Activated naive CD8-positive, alpha-beta T cell treated with anti-CD3 and anti-CD28 coated beads, Interleukin-2, amount 50 U/mL, for 16 hours (primary cell): ENCODE measurements around the gene CCDC192.

ENCODE experiments used
- DNase-seq: peaks from one replicate; pipeline ENCODE4 v3.0.0-alpha.2; 2020; ENCODE audit warnings: low read depth, low spot score

Gene CCDC192

DNA sequence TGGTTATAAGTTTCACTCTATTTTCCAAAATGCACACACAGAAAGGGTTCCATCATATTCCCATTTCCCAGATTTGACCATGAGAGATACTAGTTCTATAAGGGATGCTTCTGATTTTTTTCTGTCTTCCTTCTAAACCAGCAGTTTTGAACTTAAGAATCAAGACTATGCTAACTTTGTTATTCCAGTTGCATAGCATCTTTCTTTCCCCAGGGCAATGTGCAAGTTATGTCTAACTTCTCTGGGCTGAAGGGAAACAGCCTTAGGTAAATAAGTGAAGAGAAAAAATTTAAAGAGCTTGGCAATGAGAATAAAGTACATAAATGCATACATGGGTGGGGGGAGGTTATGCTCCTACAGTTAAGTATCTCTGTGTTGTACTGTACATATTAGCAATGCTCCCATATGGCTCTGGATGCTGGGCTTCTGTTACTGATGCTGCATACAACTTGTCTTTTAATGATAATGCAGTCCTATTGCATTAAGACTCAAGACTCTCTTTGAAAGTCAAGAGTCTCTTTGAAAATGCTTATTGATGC, 254.6 kb downstream of the CCDC192 start:
- no peak for DNase-seq

DNA sequence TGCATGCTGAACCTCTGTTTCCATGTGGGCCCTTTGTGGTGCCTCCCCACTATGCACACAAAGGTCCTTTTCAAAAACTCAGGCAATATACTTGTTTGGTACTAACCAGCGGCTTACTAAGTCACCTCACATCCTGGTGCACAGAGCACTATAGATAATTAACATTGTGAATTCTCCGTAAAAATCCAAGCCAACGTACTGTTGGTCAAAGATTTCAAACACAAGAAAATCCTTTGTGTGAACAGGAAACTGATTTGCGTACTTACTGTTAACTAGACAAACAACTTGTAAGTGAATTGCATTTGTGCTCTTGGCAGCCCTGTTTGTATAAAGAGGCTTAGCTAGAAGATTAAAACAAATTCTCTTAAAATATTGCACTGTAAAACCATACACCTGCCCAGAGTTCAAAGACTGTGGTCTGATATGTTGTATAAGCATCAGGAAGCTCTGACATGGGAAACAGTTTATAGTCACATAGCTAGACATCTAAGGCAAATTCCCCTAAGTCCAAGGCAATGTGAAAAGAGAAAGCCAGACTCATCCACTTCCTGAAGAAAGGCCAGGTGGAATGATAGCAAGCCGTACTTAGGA, 255.3 kb downstream of the CCDC192 start:
- DNase-seq = no peak

DNA sequence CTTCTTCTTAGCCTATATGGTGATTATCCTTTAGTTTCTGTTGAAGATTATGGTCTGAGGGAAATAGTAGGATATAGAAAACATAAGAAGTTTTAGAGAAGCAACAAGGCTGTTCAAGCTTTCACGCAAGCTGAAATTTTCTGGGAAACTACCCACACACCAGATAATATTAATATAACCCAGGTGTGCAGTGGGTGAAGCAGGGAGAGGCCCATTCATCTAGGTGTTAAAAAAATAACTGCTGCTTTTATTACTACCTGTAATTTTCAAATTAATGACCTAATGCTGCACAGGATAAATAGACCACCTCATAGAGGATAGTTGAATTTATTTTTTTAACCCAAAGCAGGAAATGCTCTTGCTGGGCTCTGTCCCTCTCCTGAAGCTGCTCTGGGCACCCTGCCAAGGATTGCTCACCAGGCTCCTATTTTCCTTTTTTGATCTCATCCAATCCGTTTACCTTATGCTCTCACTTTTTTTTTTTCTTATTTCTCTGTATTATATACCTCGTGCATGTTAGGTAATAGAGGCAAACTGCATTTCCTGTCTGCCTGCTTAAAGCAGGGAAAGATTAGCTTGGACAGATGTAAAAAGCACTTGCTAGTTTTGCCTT, 256.1 kb downstream of the CCDC192 start:
- no peak for DNase-seq

DNA sequence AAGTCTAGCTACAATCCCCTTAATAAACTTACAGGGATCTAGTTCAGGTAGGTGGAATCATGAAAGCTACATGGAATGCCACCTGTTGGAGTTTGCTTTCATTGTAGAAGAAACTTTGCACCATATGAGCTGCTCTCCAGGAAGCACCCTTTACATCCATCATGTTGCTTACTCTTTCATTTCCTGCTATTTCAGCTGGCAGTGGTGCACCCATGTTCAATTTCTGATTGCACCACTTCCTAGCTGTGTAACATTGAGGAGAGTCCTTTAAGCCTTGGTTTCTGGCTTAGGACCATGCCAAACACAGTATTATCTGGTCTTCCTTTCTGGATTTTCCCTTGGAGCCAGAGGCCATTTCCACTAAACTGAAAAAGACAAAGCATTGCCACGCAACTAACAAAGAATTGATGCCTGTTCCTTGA, 257.1 kb downstream of the CCDC192 start:
- no peak for DNase-seq

DNA sequence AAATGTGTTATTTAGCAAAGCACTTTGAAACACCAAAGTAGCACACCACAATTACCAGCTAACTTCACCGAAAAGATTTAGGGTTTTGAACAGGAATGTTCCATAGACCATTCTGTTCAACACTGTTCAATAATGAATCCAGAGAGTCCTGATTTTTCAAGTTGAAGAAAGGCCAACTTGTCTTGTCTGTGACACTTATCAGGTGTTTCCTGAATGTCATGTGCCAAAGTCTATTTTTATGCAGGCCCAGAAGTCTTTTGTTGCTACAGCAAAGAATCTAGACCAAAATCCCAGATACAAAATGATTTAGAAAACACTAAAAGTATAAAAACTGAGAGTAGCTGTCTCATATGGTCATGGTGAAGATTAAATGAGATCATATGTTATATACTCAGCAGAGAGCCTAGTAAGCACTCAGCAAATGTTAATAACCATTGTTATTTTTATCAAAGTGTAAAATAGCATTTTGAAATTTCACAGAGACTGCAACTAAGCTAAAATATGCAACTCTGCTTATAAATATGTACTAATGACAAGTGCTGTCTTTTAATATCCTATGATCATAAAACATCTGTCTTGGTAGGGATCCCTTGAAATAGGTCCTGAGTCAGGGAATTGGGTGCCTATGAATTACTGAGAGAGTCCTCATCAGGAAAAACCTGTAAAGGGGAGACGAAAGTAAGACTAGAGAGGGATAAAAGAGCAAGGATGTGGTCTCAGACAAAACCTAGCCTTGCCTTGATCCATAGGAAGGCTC, 258.0 kb downstream of the CCDC192 start:
- no peak for DNase-seq

DNA sequence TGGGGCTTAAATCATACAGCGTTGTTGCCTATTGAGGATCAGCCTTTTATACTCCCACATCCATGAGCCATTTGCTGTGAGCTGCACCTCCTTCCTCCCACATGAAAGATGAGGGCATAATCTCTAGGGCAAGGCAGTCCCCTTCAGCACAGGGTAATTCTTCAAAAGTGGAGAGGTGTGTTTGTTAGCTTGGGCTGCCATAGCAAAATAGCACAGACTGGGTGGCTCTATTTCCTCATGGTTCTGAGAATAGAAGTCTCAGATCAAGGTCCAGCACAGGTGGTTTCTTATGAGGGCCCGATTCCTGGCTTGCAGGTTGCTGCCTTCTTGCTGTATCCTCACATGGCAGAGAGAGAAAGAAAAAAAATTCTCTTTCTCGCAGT, 258.6 kb downstream of the CCDC192 start:
- DNase-seq = no peak

DNA sequence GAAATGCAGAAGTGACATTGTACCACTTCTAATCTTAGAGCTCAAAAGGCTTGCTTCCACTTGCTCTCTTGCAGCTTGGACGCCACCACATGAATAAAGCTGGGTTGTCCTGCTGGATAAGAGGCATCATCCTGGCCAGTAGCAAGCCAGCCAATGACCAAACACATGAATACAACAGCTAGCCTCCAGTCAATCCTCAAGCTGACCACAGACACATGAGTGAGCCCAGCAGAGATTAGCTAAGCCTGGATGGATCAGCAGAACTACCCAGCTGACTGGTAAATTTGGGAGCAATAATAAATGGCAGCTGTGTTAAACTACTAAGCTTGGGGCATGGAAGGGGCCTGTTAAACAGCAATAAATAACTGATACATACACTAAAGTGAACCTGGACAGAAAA, 259.3 kb downstream of the CCDC192 start:
- DNase-seq = no peak

DNA sequence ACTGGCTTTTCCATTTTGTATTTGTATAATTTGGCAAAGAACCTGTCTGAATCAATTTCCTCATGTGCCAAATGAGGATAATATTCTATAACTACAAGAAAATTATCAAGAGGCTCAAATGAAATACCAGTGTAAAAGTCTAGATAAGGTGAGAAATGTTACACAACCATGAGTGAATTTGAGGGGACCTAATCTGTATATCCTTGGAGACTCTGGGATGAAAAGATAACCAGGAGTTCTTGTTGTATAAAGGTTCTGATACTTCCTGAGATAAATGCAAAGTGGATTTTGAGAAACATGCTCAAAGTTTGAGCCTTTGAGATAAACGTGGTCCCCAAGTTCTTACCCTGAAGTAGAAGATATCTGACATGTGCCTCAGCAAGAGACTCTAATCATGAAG, 260.0 kb downstream of the CCDC192 start:
- no peak for DNase-seq

DNA sequence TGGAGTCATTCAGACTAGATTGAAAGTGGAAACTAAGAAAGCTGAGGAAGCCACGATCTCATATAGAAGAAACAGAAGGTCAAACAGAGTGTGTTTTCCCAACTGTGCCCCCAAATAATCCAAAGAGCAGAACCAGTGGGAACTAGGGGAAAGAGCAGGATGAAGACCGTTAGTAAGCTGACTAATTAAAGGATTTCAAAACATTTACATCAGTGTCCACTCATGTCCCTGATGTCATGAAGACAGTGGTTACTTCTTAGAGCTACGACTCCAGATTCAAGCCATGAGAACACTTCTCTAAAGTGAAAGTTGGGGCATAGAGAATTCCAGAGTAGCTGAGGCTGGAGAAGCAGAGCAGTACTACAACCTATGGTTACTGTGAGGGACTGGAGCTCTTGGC, 260.7 kb downstream of the CCDC192 start:
- DNase-seq = no peak

DNA sequence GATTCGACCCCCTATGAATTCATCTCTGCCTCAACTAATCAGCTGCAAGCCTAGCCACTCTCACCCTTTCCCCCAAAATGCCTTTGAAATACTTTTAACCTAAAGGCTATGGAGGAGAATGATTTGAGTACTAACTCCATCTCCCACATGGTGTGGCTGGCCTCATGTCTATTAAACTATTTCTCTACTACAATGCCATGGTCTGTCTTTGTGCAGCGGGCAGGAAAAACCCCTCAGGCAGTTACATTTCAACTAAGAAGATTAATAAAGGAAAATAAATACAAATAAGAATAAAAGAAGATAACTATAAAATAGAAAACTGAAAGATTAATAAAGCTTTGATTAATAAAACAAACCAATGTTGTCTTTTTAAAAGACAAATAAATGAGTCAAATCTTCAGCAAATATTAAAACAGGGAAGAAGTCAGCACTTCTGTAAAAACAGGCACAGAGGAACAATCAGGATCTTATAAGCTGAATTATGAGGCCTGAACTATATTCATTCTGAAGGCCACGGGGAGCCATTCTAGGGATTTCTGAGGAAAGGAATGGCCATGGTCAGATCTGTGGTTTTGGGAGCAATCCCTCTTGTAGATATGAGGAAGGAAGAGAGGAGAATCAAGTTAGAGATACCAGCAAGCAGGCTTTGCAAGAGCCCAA, 264.3 kb downstream of the CCDC192 start:
- no peak for DNase-seq

DNA sequence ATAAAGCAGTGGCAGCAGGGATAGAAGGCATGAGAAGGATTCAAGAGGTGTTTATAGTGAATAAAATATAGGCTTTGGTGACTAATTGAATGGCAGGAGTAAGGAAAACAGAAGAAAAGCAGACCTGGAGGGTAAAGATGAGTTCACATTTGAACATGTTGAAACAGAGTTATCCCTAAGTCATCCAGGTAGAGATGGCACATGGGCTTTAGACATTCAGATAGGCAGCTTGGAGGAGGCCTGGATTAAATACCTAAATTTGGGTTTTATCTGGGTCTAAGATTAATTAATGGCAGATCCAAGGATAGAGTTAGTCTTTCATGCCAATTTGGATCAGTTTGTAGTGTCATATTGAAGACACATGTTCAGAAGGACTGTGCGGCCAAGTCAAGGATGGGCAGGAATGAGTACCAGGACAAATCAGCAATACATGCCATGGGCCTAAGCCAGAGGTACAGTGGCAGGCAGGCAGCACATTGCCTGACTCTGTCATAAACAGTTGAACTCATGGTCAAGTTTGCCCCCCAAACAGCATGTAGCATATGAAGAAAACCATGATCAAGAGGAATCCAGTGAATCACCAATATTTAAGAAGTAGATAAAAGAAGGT, 264.9 kb downstream of the CCDC192 start:
- DNase-seq = no peak

DNA sequence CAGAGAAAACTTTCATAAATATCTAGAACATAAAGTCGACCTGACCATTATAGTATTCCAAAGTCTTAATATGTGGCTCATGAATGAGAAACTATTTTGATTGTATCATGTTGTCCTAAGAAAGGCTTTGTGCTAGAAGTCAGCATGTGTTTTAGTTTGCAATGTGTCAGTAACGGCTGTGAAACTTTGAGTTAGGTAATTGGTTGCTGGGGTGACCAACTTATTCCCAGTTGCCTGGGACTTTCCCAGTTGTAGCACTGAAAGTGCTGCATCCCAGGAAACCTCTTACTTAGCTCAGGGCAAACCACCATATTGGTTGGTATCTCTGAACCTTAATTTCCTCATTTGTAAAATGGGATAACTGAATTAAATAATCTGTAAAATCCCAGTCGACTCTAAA, 265.8 kb downstream of the CCDC192 start:
- no peak for DNase-seq

DNA sequence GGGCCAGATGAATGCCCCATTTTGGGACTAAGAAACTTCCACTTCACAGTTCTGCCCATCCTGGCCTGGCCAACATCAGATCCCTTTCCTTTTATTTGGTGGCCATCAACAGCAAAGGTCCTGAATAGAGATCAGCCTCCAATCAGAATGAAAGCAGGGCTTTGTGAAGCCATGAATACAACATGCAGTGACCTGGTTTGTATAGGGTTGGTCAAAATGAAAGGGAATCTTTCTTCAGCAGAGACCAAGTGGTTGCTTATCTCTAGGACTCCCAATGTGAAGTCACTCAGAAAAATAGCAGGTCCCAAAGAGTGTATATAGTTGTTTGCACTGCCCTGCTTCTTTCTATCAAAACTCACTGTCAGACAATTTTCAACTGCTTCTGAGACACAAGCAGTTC, 266.5 kb downstream of the CCDC192 start:
- no peak for DNase-seq

DNA sequence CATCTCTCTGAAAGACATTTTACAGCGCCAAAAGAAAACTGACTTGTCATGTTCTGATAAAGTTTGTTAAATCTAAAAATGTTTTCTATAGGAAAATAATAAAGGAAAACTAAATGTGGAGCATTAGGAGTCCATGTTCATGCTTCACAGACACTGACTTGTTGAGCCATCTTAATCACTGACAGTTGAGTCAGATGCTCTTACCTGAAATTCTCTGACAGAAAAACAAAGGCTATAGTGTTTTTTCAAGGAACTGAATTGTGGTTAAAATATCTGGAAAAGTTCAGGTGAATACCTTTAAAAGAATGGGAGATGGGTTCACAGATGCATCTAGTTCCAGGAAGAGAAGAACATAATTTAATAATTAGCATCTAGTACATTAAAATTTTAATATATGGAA, 266.9 kb downstream of the CCDC192 start:
- no peak for DNase-seq

DNA sequence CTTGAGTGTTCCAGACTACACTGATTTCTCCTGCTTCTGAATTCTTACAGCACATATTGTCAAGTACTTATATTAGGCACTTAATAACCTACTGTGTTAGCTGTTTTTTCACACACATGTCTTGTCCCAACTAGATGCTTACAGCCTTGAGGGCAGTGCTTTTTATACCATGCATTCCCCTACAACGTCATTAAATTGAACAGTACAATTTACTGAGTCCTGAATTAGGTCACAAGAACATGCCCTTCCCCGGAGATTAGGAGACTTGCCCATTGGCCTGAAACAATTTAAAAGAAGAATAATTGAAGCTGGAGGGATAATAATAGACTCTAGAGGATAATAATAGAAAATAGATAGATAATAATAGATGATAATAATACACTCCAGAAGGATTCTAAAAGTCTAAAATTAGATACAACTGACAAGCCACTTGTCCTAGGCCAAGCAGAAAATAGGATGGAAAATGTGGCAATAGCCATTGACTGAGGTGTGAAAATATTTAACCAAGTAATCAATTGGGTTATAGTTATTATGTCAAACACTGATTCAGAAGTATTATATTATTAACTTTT, 267.7 kb downstream of the CCDC192 start:
- DNase-seq = no peak

DNA sequence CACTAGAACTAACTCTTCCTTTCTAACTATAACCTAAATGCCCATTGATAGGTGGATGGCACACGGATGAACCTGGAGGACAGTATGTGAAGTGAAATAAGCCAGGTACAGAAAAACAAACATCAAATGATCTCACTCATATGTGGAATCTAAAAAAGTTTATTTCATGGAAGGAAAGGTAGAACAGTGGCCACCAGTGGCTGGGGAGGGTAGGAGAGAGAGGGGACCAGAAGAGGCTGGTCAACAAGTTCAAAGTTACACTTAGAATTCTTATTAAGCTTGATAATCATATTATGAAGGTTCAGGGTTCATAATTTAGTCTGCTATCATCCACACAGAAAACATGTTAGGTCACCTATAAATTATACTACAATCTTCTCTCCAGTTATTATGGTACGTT, 272.8 kb downstream of the CCDC192 start:
- no peak for DNase-seq

DNA sequence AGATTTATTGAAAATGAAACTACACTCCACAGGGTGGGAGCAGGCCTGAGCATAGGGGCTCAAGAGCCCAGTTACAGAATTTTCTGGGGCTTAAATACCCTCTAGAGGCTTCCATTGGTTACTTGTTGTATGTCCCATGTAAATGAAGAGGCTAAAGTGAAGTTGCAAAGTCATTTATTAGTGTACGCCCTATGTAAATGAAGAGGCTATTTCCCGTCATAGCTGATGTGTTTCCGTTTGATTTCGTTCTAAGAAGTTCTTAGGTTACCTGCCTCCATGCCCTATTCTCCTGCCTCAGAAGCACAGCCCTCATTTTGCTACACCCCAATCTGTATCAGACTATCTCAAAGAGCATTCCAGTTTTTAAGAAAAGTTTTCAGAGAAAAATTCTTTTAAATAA, 273.3 kb downstream of the CCDC192 start:
- DNase-seq = no peak

DNA sequence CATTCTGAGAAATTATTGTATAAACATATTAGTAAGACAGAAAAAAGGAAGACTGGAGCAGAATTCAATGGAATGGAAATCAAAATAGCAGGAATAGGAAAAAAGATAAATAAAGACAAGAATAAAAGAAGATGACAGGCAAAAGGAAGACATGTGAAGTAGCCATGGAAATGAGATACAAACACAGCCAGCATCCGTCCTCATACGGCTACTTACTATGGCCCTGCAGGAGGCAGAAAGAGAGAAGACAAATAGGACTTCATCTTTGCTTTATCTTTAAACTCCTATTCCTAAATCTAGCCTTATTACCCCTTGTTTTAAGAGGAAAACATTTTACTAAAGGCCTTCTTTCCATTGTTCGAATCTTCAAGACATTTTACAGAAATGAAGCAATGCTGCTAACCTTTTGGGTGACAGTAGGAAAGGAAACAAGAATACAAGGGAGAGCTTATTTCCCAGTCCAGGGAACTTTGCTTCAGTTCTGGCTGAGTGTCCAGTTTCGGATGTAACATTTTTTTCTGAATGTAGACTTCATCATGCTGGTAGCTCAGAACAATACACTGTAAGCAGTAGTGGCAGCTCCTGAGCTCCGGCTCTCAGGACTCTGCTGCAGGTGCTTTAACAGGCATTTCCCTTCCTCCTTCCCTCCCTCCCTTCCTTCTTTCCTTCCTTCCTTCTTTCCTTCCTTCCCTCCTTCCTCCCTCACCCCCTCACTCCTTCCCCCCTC, 274.0 kb downstream of the CCDC192 start:
- no peak for DNase-seq

DNA sequence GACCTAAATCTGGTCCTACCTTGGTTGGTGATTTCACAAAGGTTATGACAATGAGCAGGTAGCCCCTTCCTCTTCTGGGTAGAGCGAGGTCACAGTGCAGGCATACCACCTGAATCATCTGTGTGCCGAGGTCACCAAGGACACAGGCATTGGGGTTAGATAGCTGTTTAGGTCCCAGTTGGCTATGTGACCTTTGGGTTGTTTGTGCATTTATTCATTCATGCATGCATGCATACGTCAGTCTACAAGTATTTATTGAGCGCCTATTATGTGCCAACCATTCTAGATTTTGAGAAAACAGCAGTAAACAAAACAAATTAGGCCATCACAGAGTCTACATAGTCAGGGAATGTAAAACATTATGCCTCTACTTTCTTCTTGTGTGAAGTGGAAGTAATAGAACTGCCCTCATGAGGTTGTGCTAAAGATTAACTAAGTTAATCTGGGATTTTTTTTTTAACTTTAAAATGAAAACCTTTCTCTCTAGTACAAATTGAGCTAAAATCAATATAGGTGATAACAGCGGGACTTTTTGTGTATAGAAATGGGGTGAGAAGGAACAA, 275.6 kb downstream of the CCDC192 start:
- DNase-seq = no peak

DNA sequence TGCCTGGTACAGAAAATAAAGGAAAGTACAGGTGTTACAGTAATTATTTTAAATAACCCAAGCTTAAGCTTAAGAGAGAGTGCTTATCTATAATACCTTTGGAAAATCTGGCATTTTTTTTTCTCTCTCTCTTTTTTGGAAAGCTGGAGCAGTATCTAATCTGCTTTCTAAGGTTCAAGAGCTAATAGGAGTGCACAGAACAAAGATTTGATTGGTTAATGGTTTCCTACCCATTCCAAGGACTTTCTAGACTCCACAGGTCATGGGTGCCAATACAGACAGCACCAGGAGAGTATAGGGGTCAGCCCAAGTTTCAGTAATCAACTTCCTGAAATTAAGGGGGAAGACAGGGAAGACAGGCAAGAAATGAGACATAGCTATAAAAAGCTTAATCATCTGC, 276.3 kb downstream of the CCDC192 start:
- no peak for DNase-seq

DNA sequence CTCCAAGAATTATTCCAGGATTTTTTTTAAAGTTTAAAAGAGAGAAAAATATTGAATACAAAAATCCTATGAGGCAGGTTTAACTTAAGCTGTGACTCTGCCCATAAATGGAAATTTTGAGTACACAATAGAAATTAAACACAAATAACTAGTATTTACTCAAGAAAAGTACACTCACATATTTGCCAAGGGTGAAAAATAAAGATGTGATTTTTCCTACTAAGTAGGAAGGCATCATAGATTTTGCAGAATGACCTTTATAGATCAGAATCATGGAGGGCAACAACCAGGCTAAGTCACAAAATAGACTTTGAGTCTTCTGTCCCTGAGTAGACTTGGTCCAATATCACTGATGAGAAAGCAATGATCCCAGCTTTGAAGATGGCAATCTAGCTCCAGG, 277.7 kb downstream of the CCDC192 start:
- DNase-seq = no peak
